DOHH2 (cell line): Measurements from ENCODE around the gene PODN.

Experiments
- CTCF ChIP-seq: fragments of 200-600 bp; sonication (generic); IDR thresholded peaks from one replicate; pipeline ENCODE4 v1.5.1; 2014; ENCODE audit warnings: antibody characterized with exemption, mild to moderate bottlenecking, low read depth, low read length; ENCODE audit not compliant: poor library complexity, severe bottlenecking
- EZH2phosphoT487 ChIP-seq: fragments of 200-600 bp; sonication (generic); IDR thresholded peaks from 2 replicates; pipeline ENCODE4 v1.6.1; 2017; ENCODE audit warnings: borderline replicate concordance, mild to moderate bottlenecking, antibody characterized with exemption, low read length, moderate library complexity, mixed read lengths

GRCh38 chr1:53076165-53076564 is 14.2 kb downstream of the PODN start:
- TF ChIP-seq CTCF (no peak), EZH2phosphoT487 (no peak)
